Iris pigment epithelial cell (primary cell): ENCODE data around the gene OR52B6.

ENCODE experiments used
- DNase-seq: peaks from one replicate; pipeline ENCODE4 v3.0.0-alpha.2; 2011; ENCODE audit warnings: low read depth

Gene OR52B6

DNA sequence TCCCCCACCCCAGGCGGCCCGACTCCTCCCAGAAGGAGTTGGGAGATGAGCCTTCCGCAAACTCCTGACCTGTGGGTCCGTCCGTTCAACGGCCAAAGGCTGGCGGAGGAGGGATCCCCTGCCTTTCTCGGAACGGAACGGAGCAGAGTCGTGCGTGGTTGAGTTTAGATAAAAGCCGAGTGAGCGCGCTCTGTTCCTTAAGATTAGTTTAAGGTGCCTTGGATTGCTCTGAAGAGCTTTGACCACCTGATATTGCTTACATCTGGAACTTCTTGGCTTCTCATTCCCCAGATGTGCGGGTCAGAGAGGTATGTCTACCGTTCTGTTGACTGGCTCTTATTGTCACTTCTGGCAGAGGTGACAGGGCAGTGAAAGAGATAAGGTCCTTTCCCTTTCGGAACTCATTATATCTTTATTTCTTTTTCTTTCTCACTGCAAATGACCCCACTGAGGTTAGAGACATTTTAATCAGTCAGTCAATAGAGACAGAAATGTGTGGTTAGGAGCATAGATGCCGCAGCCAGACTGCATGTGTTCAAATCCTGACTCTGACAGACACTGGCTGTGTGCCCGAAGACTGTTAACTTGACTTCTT, 16.0 kb downstream of the OR52B6 start, which contains the start of gene TRIM6:
TSS of gene TRIM6 (plus strand) at position 31 of the 595 bp plus-strand sequence. CDS start at position 292, 261 bp downstream.
- peak; percentile 63 for DNase-seq

DNA sequence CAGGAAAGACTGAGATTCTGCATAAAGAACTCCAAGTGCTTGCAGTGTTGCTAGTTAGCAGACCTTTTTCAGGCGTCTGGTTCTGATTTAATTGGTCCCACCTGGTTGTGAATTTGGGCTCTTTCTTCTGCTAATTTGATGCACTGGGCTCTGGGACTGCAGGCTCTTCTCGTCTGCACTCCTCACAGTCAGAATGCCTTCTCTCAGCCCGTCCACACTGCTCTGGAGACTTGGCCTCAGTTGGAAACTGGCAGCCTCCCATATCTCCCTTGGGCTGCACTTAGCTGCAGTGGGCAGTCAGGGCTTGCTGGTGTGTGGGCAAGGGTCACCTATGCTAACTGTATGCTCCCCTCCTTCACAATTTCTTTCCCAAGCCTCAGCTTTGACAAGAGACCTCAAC, 17.3 kb downstream of the OR52B6 start:
- DNase-seq = no peak

- DNase-seq = peak; percentile 94
Measured at GRCh38 chr11:5600374-5600851, 19.7 kb downstream of the OR52B6 start.

DNA sequence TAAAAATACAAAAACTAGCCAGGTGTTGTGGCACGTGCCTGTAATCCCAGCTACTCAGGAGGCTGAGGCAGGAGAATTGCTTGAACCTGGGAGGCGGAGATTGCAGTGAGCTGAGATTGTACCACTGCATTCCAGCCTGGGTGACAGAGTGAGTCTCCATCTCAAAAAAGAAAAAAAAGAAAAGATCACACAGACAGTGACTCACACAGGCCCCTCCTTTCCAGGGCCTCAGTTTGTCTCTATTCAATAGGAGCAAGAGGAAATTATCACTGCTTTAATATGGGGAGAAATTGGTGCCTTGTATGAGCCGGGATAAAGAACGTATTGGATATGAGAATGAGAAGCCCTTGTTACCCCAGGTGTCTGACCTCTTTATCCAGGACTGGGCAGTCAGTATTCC, 22.1 kb downstream of the OR52B6 start:
- peak; percentile 38 for DNase-seq

GRCh38 chr11:5603326-5603725, 22.6 kb downstream of the OR52B6 start:
- DNase-seq = no peak

GRCh38 chr11:5604896-5605295, 24.2 kb downstream of the OR52B6 start:
- no peak for DNase-seq

DNA sequence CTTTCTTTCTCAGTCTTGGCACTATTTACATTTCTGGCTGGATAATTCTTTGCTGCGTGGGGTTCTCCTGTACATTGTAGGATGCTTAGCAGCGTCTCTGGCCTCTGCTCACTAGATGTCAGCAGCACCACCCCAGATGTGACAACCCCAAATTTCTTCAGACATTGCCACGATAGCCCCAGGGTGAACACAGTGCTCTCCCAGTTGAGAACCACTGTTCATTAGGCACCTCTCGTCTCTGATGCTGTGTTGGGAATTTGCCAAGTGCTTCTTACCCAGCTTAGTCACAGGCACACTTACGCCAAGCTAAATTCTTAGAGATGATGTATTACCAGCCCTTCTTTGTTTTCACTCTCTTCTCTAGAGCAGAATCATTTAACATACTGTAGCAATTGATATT, 25.2 kb downstream of the OR52B6 start:
- DNase-seq = peak; percentile 93

DNA sequence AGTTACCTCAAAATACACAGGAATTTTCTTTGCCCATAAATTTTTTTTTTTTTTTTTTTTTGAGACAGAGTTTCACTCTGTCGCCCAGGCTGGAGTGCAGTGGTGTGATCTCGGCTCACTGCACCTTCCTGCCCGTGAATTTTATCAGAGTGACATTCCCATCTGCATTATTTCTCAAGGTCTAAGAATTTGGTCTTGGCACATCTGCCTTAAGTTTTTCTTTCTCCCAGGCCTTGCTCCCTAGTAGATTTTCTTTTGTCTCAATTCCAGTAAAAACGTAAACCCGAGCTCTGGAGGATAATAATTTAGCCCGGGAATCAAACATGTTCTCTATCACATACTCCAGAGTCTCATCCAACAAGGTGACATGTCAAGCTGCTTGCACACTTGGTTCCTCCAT, 28.1 kb downstream of the OR52B6 start:
- DNase-seq = no peak

- DNase-seq = no peak
Measured at GRCh38 chr11:5610446-5610845, 29.8 kb downstream of the OR52B6 start.

GRCh38 chr11:5611627-5612026, 30.9 kb downstream of the OR52B6 start:
- DNase-seq = no peak

DNA sequence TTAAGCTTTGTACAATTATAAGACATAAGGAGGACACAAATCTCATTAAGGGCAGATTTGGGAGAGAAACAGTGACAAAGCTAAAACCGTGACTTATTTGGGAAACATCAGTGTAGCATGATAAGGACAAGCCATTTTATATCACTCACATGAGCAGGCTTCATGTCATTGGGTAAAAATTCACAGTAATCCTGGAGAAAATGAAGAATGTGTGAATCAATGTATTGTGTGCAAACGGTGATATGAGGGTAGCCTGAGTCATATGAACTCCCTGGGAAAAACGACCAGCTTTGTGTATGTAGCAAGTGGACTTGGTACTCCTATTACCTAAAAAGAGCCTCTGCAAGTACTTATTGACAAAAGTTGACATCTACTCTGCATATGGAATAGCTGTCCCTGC, 38.1 kb downstream of the OR52B6 start:
- DNase-seq = peak; percentile 86

DNA sequence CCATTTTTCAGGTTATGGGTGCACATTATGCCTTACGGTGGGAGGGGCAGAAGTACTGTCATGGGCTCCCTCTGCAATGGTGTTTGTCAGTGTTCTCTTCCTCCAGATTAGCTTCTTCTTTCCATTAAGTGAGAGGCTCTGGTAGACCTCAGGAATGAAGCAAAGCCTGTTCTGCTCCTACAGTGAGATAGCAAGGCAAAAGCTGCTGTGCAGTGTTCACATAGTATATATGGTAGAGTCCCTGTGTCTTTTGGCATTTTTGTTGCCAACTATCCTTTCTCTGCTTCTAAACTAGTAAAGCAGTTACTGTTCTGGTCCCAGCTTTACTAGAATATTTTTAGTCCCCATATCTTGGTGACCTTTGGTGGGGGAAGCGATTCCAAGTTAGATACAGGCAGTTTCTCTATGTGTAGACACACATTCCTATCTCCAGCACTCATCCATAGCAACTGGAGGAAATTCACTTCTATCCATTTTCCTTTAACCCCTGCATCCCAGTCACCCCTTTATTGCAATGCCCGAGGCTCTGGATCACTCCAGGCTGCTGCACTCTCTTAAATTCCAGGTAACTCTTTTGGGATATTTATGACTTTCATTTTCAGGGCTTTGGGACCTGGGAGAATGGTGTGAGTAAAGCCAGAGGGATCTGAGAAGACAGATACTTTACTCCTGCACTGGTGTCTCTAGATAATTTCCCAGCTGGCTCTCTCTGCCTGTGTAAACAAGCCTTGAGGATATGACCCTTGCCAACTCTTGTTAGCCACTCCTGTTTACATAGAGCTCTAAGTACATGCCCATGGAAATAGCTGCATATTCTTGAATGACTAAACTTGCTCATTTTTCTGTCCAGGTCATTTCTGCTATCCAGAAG, 40.2 kb downstream of the OR52B6 start:
- peak; percentile 93 for DNase-seq

DNA sequence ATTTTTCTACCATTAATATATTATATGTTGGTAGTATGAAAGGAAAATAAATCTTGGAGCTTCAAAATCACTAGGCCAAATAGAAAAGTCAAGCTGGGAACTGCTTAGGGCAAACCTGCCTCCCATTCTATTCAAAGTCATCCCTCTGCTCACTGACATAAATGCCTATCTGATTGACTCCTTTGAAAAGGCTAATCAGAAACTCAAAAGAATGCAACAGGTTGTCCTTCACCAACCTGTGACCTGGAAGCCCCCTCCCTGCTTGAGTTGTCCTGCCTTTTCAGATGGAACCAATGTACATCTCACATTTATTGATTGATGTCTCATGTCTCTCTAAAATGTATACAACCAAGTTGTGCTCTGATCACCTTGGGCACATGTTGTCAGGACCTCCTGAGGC, 40.9 kb downstream of the OR52B6 start:
- DNase-seq = no peak

GRCh38 chr11:5622802-5623201, 42.1 kb downstream of the OR52B6 start:
- DNase-seq = no peak

DNA sequence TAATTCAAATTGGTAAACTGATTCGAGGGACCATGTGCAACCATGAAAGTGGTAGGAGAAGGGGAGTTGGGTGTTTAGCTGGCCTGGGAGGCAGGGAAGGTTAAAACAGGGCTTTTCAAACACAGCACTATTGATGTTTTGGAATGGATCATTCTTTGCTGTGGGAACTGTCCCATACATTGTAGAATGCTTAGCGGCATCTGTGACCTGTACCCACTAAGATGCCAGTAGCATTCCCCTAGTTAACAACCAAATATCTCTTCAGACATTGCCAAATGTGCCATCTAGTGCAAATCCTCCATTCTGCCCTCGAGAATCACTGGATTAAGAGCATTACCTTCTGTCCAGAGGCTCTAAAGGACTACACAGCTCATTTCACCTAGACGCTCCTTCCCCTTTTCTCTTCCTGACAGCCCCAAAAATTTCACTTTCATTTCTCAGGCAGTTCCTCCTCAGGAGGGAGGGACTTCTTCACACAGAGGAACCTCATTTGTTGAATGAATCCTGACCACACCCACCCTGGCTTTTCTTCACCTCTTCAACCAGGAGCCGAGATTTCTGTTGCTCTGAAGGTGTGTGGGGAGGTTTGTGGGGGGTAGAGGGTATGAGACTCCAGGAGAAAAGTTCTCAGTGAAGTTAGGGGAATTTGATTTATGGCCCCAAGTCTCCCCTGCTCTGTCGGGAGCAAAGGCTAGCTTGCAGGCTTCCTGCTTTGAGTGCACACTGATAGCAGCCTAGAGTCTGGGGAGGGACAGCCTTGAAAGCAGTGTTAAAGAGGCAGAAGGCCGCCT, 44.0 kb downstream of the OR52B6 start, which contains the start of gene TRIM34:
TSS of gene TRIM34 (plus strand) at position 513 of the 791 bp plus-strand sequence. CDS start 7,331 bp downstream, outside the sequence.
- peak; percentile 78 for DNase-seq

GRCh38 chr11:5625281-5625680, 44.6 kb downstream of the OR52B6 start:
- no peak for DNase-seq

- DNase-seq = peak; percentile 56
Measured at GRCh38 chr11:5626196-5626595, 45.5 kb downstream of the OR52B6 start.

DNA sequence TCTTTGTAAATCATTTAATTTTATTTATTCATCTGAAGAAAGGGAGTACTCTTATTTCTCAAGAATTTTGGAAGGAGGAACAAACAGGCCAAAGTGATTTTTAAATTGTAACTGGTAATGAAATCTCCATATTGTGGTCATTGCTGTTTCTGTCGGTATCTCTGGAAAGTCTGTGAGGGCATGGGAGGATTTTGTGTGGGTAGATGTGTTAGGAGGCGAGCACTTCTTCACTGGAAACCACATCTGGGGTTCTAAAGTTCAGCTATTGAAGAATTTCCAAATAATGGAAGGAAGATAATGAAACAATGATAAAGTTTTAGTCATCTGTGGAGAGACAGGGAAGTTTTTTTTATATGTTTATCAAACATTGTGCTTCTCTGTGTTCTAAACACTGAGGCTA, 50.7 kb downstream of the OR52B6 start:
- DNase-seq = no peak
